H7 (cell line): ENCODE results near the gene IL3RA. TPM values are rescaled to one million over a fixed set of nuclear protein-coding genes. Genes with fewer than 3 reads are reported as not detected.

Experiments used
- DNase-seq: peaks from one replicate; pipeline ENCODE4 v3.0.0; 2012
- H3K27me3 ChIP-seq: 2 replicates; pipeline ENCODE4 v1.6.0; 2011; ENCODE audit warnings: mild to moderate bottlenecking, low read length; ENCODE audit not compliant: control insufficient read depth, insufficient read depth
- H3K36me3 ChIP-seq: replicated peaks from 2 replicates; pipeline ENCODE4 v1.5.1; 2011; ENCODE audit warnings: low read length; ENCODE audit not compliant: control insufficient read depth, insufficient read depth
- H3K4me3 ChIP-seq: 2 replicates; pipeline ENCODE4 v1.5.1; 2011; ENCODE audit warnings: low read depth, mild to moderate bottlenecking, control low read depth, low read length, moderate library complexity; ENCODE audit not compliant: insufficient read depth
- total RNA-seq: library from RNA; depleted of rRNA; stranded (reverse); fragments of >200 nt; shearing (Covaris generic); gene quantifications from 2 replicates; pipeline ENCODE4 v1.2.3, GENCODE V29; 2014; rRNA removed

IL3RA gene
- total RNA-seq, 1 experiment from 2014 or later: 0.07 TPM

DNA sequence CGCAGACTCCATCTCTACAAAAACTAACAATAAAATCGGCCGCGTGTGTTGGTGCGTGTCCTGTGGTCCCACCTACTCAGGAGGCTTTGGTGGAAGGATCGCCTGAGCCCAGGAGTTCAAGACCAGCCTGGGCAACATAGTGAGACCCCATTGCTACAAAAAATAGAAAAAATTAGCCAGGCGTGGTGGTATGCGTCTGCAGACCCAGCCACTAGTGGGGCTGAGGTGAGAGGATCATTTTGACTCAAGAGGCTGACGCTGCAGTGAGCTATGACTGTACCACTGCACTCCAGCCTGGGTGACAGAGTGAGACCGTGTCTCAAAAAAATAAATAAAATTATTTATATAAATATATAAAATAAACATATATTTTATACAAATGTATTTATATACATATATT, 93.9 kb downstream of the IL3RA start:
- Histone ChIP-seq H3K27me3 (no peaks in the 10 kb centered on the region), H3K4me3 (no peak overlapping the region), H3K36me3 (peaks cover 26% of the 10 kb centered on the region)
- no peak for DNase-seq

Other genes with a start within 250 kb of the IL3RA start
- not detected in 2 replicates for gene CRLF2, start 124.1 kb upstream of the IL3RA start, total RNA-seq
- 0.85 and 3.2 TPM in 2 replicates for gene CSF2RA, start 68.0 kb upstream of the IL3RA start, total RNA-seq
- gene SLC25A6, start 55.3 kb downstream of the IL3RA start, total RNA-seq: 496 and 508 TPM in 2 replicates
- gene ASMTL, start 116.1 kb downstream of the IL3RA start, total RNA-seq: 36.5 and 37.0 TPM in 2 replicates
- 0.03 and 0.15 TPM in 2 replicates for gene P2RY8, start 200.4 kb downstream of the IL3RA start, total RNA-seq